Measurements from ENCODE around the gene GFRA1. TPM values are rescaled to one million over a fixed set of nuclear protein-coding genes. Genes with fewer than 3 reads are reported as not detected.

The GFRA1 gene
- total and polyA plus RNA-seq, 8 donors: 0.29 to 83.2 (median 4.6) TPM

DNA sequence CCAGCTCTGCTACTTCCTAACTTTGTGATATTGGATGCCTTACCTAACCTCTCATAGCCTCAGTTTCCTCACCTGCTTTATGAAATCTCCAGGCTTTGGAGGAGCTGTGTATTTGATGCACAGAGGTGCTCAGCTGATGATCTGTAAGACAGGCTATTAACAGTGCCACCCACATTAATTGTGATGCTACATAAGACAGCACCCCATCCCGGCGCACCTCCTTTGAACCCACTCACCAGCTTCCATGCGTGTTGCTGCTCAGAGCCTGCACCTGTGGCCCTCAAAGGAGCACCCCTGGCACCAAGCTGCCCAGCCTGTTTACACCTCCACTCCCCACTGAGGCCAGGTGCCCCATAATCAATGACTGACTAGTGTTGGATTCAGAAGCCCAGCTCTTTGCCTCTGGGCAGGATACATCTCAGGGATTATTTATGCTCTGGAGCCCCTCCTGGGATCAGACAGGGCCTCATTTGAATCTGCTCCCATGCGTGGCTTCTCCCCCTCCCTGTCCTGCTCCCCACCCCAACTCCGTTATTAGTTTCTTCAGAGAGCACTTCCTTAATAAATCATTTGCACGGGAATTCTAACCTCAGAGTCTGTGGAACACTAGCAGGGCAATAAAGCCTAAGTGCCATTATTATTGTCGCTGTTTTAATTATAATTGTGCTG, 87.7 kb downstream of the GFRA1 start:
- no peak for TF ChIP-seq EP300 (IDR thresholded peaks at IDR 0.05)
- TF ChIP-seq POLR2A (IDR thresholded peaks at IDR 0.05): no peak
- no peak for TF ChIP-seq POLR2AphosphoS5 (IDR thresholded peaks at IDR 0.05)
- TF ChIP-seq CTCF (IDR thresholded peaks at IDR 0.05): no peak
- no peak overlapping the region for H3K4me3 ChIP-seq
- intact Hi-C loops (cut with DNase I; ENCODE audit: low total_unique reads): no loop called here
- H3K27me3 ChIP-seq: no peaks in the 10 kb centered on the region
- DNase-seq: no peak
- no peak overlapping the region for H3K27ac ChIP-seq
- 63 to 83% (median 79%) methylated on average over 7 of the region's 7 CpGs for WGBS, 5 donors
- no peaks in the 10 kb centered on the region for H3K9me3 ChIP-seq
- H3K36me3 ChIP-seq: no peaks in the 10 kb centered on the region
- no peaks in the 10 kb centered on the region for H3K4me1 ChIP-seq

DNA sequence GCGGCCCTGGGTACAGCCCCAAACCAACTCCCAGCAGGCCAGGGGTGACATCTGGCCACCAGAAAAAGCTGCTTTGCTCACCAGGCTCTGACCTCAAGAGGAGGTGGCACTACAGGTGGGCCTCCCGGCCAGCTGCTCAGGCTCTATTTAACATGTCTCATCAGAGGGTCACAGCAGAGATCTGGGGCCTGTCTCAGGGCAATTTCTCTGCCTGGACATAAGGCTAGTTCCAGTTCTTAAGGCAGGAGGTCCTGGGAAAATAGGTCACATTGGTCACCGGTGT, 88.6 kb downstream of the GFRA1 start:
- no peak overlapping the region for H3K27ac ChIP-seq
- no peaks in the 10 kb centered on the region for H3K36me3 ChIP-seq
- DNase-seq: no peak
- intact Hi-C loops (cut with DNase I; ENCODE audit: low total_unique reads): no loop called here
- no peaks in the 10 kb centered on the region for H3K4me1 ChIP-seq
- WGBS, 5 donors: 83 to 88% (median 85%) methylated on average over 3 of the region's 3 CpGs
- no peaks in the 10 kb centered on the region for H3K9me3 ChIP-seq
- H3K27me3 ChIP-seq: no peaks in the 10 kb centered on the region
- no peak overlapping the region for H3K4me3 ChIP-seq
- TF ChIP-seq POLR2A (IDR thresholded peaks at IDR 0.05) (no peak), CTCF (IDR thresholded peaks at IDR 0.05) (no peak), EP300 (IDR thresholded peaks at IDR 0.05) (no peak), POLR2AphosphoS5 (IDR thresholded peaks at IDR 0.05) (no peak)

DNA sequence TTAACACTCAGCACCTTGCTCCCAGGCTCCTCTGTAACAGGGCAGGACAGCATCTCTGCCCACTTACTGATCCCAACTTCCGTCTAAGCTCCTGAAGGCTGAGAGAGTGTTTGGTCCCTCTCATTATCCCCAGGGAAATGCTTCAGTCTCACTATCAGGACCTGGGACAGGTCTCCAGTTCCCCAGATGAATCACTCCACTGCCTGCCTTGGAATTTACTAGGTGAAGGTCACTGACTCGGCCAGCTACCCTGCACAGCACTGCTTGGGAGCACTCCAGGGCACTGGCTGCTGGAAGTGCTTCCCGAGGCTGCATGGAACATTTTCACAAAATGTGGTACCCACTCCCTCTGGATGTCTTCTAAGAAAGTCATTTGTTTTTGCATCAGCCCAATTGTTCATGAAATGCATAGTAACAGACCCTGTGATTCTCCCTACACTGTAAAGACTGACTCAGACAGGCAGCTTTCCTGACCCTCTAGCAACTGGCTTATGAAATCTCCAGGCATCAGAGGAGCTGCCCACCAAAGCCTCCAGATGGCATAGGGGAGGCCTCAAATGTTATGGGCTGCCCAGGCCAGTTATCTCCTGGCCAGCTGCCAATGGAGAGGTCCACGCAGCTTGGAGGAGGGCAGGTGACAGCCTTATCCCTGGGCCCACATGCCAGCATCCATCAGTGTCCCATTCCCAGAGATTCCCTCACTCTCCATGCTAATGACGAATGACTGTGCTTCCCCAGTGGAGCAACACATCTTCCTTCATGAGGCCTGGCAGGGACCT, 89.1 kb downstream of the GFRA1 start:
- Histone ChIP-seq H3K27ac (no peak overlapping the region), H3K4me3 (no peak overlapping the region), H3K9me3 (no peaks in the 10 kb centered on the region), H3K4me1 (no peaks in the 10 kb centered on the region), H3K27me3 (no peaks in the 10 kb centered on the region), H3K36me3 (no peaks in the 10 kb centered on the region)
- DNase-seq: peak in 1 of 2 donors; percentile 33
- TF ChIP-seq CTCF (IDR thresholded peaks at IDR 0.05): no peak
- no peak for TF ChIP-seq POLR2A (IDR thresholded peaks at IDR 0.05)
- no peak for TF ChIP-seq POLR2AphosphoS5 (IDR thresholded peaks at IDR 0.05)
- TF ChIP-seq EP300 (IDR thresholded peaks at IDR 0.05): no peak
- intact Hi-C loops (cut with DNase I; ENCODE audit: low total_unique reads): no loop called here
- WGBS, 5 donors: 29 to 52% (median 48%) methylated on average over 5 of the region's 5 CpGs

DNA sequence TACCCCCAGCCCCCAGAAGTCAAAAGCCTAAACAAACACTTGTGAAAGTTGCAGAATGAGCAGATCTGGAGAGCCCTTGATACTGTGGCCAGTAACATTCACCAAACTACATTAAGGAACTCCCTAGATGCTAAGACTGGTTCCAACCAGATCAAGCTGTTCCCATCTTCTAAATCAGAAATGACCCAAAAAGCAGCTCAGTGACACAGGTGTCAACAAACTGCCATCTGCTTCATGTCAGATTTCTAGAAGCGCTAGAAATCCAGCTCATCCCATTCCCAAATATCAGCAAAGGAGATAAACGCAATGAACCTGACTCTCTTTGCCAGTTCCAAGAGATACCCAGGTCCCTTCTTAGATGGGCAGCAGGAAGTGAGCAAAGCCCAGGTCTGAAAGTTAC, 90.6 kb downstream of the GFRA1 start:
- intact Hi-C loops (cut with DNase I; ENCODE audit: low total_unique reads): no loop called here
- TF ChIP-seq POLR2AphosphoS5 (IDR thresholded peaks at IDR 0.05) (no peak), CTCF (IDR thresholded peaks at IDR 0.05) (no peak), EP300 (IDR thresholded peaks at IDR 0.05) (no peak), POLR2A (IDR thresholded peaks at IDR 0.05) (no peak)
- no peak for DNase-seq
- H3K27ac ChIP-seq: no peak overlapping the region
- WGBS, 5 donors: 92 to 100% (median 99%) methylated on average over 2 of the region's 2 CpGs
- H3K9me3 ChIP-seq: no peaks in the 10 kb centered on the region
- no peaks in the 10 kb centered on the region for H3K27me3 ChIP-seq
- H3K4me3 ChIP-seq: no peak overlapping the region
- peaks cover 0 to 5% (median 2%) of the 10 kb centered on the region in 4 donors for H3K4me1 ChIP-seq
- no peaks in the 10 kb centered on the region for H3K36me3 ChIP-seq
